PC-3 (cell line): Measurements from ENCODE around the gene CSNK1G2. TPM values are rescaled to one million over a fixed set of nuclear protein-coding genes. Genes with fewer than 3 reads are reported as not detected.

Source experiments
- ATAC-seq: fragments of 200-7000 bp; cut with Tn5 transposase; 2 replicates; pipeline ENCODE4 v1.9.1; 2020; ENCODE audit warnings: mild to moderate bottlenecking, moderate library complexity
- BruUV-seq: library from RNA; stranded (reverse); fragments of 400-500 nt; replicated peaks from 2 replicates; lab custom pipeline; 2021; lab: Mats Ljungman, UMichigan
- CTCF ChIA-PET: fragments of 300-600 bp; sonication (Branson Sonifier 250); formaldehyde crosslinking; loops from one replicate; lab custom pipeline; 2022; ENCODE audit warnings: antibody characterized with exemption; lab: Charles Lee
- POLR2A ChIA-PET: fragments of 300-600 bp; sonication (Branson Sonifier 250); formaldehyde crosslinking; loops from one replicate; lab custom pipeline; 2022; ENCODE audit warnings: antibody characterized with exemption; ENCODE audit not compliant: unreplicated experiment; lab: Charles Lee
- DNase-seq: peaks from one replicate; pipeline ENCODE4 v3.0.0-alpha.2; 2015
- H2AFZ ChIP-seq: fragments of 300-600 bp; sonication (generic); 2 replicates; pipeline ENCODE4 v1.6.0; 2016; ENCODE audit warnings: antibody characterized with exemption, low read length
- H3F3A ChIP-seq: fragments of 300-600 bp; sonication (generic); one replicate; pipeline ENCODE4 v1.6.0; 2017; ENCODE audit warnings: antibody characterized with exemption, low read length, control low read depth, mild to moderate bottlenecking; ENCODE audit not compliant: unreplicated experiment
- H3K27ac ChIP-seq: fragments of 300-600 bp; sonication (generic); 2 replicates; pipeline ENCODE4 v1.5.1; 2016; ENCODE audit warnings: mild to moderate bottlenecking, low read length
- H3K27me3 ChIP-seq: fragments of 300-600 bp; sonication (generic); 2 replicates; pipeline ENCODE4 v1.6.1; 2016; ENCODE audit warnings: low read length, mixed read lengths
- H3K36me3 ChIP-seq: fragments of 300-600 bp; sonication (generic); 2 replicates; pipeline ENCODE4 v1.6.1; 2016; ENCODE audit warnings: low read depth, mixed run types, low read length, mixed read lengths
- H3K4me1 ChIP-seq: fragments of 300-600 bp; sonication (generic); 2 replicates; pipeline ENCODE4 v1.5.1; 2016; ENCODE audit warnings: low read length; ENCODE audit not compliant: insufficient read depth
- H3K4me2 ChIP-seq: fragments of 300-600 bp; sonication (generic); 2 replicates; pipeline ENCODE4 v1.6.0; 2016; ENCODE audit warnings: low read length
- H3K4me3 ChIP-seq: fragments of 300-600 bp; sonication (generic); 2 replicates; pipeline ENCODE4 v1.5.1; 2016; ENCODE audit warnings: mild to moderate bottlenecking, low read length, mixed read lengths
- H3K79me2 ChIP-seq: fragments of 300-600 bp; sonication (generic); 2 replicates; pipeline ENCODE4 v1.6.1; 2017; ENCODE audit warnings: low read length, mixed read lengths
- H3K9ac ChIP-seq: fragments of 300-600 bp; sonication (generic); 2 replicates; pipeline ENCODE4 v1.6.0; 2016; ENCODE audit warnings: mild to moderate bottlenecking, low read length
- H3K9me2 ChIP-seq: fragments of 300-600 bp; sonication (generic); replicated peaks from 2 replicates; pipeline ENCODE4 v1.6.1; 2016; ENCODE audit warnings: mixed run types, low read length, mixed read lengths
- H3K9me3 ChIP-seq: fragments of 300-600 bp; sonication (generic); 2 replicates; pipeline ENCODE4 v1.6.1; 2016; ENCODE audit warnings: low read length, mixed read lengths
- H4K20me1 ChIP-seq: fragments of 300-600 bp; sonication (generic); 2 replicates; pipeline ENCODE4 v1.6.1; 2016; ENCODE audit warnings: low read length, mixed read lengths
- EZH2 ChIP-seq: fragments of 300-600 bp; sonication (generic); IDR thresholded peaks from one replicate; pipeline ENCODE4 v1.6.1; 2017; ENCODE audit warnings: antibody characterized with exemption, mild to moderate bottlenecking, low read length; ENCODE audit not compliant: unreplicated experiment
- EZH2phosphoT487 ChIP-seq: fragments of 300-600 bp; sonication (generic); IDR thresholded peaks from 2 replicates; pipeline ENCODE4 v1.6.1; 2018; ENCODE audit warnings: mild to moderate bottlenecking, antibody characterized with exemption, low read length, borderline replicate concordance
- intact Hi-C: fragments of 100-400 bp; cut with micrococcal nuclease; formaldehyde crosslinking; loops from 2 replicates; pipeline ENCODE4 v1.9.0; 2023
- total RNA-seq: library from RNA; depleted of rRNA; stranded (reverse); fragments of >200 nt; gene quantifications from 2 replicates; pipeline ENCODE4 v1.2.3, GENCODE V29; 2014
- TF ChIP-seq, protein P1 (sequence below): fragments of 300-600 bp; sonication (generic); conservative IDR thresholded peaks from 2 replicates; pipeline ENCODE4 v1.5.1; 2017; ENCODE audit warnings: antibody characterized with exemption, low read depth, mild to moderate bottlenecking, low read length

CSNK1G2 gene
- total RNA-seq, 1 experiment from 2014 or later, result 83.6 TPM

DNA sequence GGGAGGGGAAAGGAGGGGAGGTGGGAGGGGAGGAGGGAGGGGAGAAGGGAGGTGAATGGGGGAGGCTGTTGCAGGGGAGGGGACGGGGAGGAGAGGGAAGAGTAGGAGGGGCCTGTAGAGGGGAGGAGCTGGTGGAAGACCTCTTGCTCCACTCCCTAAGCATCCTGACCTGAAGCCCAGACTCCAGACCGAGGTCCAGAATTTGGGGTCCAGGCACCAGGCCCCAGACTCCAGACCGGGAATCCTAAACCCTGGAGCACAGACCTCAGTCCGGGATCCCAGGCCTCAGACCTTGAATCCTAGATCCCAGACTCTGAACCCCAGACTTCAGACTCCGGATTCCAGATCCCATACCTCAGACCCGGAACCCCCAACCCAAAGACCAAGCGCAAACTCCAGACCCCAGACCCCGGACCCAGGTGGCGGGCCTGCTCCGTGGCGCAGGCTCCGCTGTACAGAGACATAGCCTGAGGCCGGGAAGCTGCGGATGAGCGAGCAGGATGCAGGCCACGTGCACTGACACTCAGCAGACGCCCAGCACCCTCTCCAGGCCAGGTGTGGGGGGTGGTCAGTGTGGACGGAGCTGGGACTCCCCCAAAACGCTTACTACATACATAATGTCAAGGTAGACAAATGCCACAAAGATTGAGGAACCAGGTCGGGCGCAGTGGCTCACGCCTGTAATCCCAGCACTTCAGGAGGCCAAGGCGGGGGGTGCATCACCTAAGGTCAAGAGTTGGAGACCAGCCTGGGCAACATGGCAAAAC is 75.3 kb downstream of the CSNK1G2 start:
- Histone ChIP-seq H3K4me3 (no peak overlapping the region), H3K36me3 (no peaks in the 10 kb centered on the region), H3K9ac (no peak overlapping the region), H3K9me3 (no peaks in the 10 kb centered on the region), H3K27me3 (no peaks in the 10 kb centered on the region), H3K79me2 (peaks cover 33% of the 10 kb centered on the region), H3F3A (no peaks in the 10 kb centered on the region), H3K4me2 (0 out of 2 replicates have a peak overlapping the region, but pooled peaks have one; percentile 21), H4K20me1 (no peaks in the 10 kb centered on the region), H3K9me2 (no peaks in the 10 kb centered on the region), H3K27ac (no peak overlapping the region), H3K4me1 (peaks cover 3% of the 10 kb centered on the region; the same call in 1 of the 2 replicates), H2AFZ (peak overlapping the region; percentile 45; the same call in 1 of the 2 replicates)
- CTCF ChIA-PET, result no interaction called here
- intact Hi-C loops, result no loop called here
- ATAC-seq, result peak; percentile 72
- no TSS peak for BruUV-seq
- TF ChIP-seq EZH2, result no peak
- TF ChIP-seq, protein P1, sequence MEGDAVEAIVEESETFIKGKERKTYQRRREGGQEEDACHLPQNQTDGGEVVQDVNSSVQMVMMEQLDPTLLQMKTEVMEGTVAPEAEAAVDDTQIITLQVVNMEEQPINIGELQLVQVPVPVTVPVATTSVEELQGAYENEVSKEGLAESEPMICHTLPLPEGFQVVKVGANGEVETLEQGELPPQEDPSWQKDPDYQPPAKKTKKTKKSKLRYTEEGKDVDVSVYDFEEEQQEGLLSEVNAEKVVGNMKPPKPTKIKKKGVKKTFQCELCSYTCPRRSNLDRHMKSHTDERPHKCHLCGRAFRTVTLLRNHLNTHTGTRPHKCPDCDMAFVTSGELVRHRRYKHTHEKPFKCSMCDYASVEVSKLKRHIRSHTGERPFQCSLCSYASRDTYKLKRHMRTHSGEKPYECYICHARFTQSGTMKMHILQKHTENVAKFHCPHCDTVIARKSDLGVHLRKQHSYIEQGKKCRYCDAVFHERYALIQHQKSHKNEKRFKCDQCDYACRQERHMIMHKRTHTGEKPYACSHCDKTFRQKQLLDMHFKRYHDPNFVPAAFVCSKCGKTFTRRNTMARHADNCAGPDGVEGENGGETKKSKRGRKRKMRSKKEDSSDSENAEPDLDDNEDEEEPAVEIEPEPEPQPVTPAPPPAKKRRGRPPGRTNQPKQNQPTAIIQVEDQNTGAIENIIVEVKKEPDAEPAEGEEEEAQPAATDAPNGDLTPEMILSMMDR, result no peak
- no peak for TF ChIP-seq EZH2phosphoT487
- peak; percentile 62 for DNase-seq
- POLR2A ChIA-PET, result no interaction called here

DNA sequence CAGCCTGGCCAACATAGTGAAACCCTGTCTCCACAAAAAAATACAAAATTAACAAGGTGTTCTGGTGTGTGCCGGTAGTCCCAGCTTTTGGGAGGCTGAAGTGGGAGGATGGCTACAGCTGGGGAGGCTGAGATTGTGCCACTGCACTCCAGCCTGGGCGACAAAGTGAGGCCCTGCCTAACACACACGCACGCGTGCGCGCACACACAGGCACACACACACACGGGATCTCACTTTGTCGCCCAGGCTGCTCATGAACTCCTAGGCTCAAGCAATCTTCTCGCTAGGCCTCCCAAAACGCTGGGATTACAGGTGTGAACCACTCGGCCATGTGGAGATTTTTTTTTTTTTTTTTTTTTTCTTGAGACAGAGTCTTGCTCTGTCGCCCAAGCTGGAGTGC is 77.8 kb downstream of the CSNK1G2 start:
- Histone ChIP-seq H3K27me3 (no peaks in the 10 kb centered on the region), H3K36me3 (no peaks in the 10 kb centered on the region), H3F3A (no peaks in the 10 kb centered on the region), H3K4me1 (peaks cover 3% of the 10 kb centered on the region; the same call in 1 of the 2 replicates), H4K20me1 (no peaks in the 10 kb centered on the region), H3K4me3 (no peak overlapping the region), H3K9me3 (no peaks in the 10 kb centered on the region), H3K4me2 (no peak overlapping the region), H3K9me2 (no peaks in the 10 kb centered on the region), H3K9ac (no peak overlapping the region), H2AFZ (no peak overlapping the region), H3K27ac (no peak overlapping the region), H3K79me2 (peaks cover 14% of the 10 kb centered on the region)
- intact Hi-C loops, result loop anchor here (1.0 kb wide), 1 partner anchor 51 kb away; no protein-coding TSS in a partner anchor
- no peak for ATAC-seq
- DNase-seq, result no peak
- ChIA-PET POLR2A (no interaction called here), CTCF (no interaction called here)
- BruUV-seq, result no TSS peak
- TF ChIP-seq EZH2phosphoT487, result no peak
- TF ChIP-seq EZH2, result no peak
- TF ChIP-seq, protein P1, result no peak
